Retinal pigment epithelial cell (primary cell): Measurements from ENCODE around the gene PRAME.
A peak's percentile ranks its signal among the peaks of the same experiment; 100 is the strongest.
"Not testable (repeated sequence)": the region's sequence is repeated elsewhere in the genome, so short reads cannot be mapped to it uniquely, and the experiment has no call there.

Source experiments
- DNase-seq: peaks from one replicate; pipeline ENCODE4 v3.0.0-alpha.2; 2010; ENCODE audit warnings: low read depth
- H3K4me3 ChIP-seq: 2 replicates; pipeline ENCODE4 v1.5.1; 2011; ENCODE audit warnings: mild to moderate bottlenecking, low read length, control low read depth, moderate library complexity
- TF ChIP-seq, protein P1 (sequence below): conservative IDR thresholded peaks from 2 replicates; pipeline ENCODE4 v1.5.1; 2011; ENCODE audit warnings: low read depth, low read length, control low read depth, inconsistent platforms

Gene PRAME

DNA sequence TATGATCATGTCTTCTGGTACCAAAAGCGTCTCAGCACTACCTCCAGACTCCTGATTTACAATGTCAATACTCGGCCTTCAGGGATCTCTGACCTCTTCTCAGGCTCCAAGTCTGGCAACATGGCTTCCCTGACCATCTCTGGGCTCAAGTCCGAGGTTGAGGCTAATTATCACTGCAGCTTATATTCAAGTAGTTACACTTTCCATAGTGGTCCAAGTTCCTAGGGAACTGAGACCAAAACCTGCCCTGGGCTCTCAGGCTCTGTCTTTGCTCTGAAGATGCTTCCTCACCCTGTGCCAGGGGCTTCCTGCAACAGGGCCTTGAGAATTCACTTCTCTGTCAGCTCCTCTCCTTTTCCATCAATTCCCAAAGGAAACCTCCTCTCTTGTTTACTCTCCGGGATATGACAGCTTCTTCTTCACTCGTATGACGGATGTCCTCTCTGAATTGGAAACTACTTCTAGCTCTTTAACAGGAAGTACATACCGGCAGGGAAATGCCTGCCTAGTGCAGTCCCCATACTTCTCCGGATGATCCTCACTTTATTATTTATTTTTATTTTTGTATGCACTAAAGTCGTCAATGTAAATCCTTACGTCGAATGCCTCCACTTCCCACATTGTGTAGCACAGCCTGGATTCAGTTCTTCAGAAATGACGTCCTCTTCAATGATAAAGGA, 29.6 kb upstream of the PRAME start:
- TF ChIP-seq, protein P1, sequence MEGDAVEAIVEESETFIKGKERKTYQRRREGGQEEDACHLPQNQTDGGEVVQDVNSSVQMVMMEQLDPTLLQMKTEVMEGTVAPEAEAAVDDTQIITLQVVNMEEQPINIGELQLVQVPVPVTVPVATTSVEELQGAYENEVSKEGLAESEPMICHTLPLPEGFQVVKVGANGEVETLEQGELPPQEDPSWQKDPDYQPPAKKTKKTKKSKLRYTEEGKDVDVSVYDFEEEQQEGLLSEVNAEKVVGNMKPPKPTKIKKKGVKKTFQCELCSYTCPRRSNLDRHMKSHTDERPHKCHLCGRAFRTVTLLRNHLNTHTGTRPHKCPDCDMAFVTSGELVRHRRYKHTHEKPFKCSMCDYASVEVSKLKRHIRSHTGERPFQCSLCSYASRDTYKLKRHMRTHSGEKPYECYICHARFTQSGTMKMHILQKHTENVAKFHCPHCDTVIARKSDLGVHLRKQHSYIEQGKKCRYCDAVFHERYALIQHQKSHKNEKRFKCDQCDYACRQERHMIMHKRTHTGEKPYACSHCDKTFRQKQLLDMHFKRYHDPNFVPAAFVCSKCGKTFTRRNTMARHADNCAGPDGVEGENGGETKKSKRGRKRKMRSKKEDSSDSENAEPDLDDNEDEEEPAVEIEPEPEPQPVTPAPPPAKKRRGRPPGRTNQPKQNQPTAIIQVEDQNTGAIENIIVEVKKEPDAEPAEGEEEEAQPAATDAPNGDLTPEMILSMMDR = no peak
- H3K4me3 ChIP-seq = no peak overlapping the region
- DNase-seq = no peak

DNA sequence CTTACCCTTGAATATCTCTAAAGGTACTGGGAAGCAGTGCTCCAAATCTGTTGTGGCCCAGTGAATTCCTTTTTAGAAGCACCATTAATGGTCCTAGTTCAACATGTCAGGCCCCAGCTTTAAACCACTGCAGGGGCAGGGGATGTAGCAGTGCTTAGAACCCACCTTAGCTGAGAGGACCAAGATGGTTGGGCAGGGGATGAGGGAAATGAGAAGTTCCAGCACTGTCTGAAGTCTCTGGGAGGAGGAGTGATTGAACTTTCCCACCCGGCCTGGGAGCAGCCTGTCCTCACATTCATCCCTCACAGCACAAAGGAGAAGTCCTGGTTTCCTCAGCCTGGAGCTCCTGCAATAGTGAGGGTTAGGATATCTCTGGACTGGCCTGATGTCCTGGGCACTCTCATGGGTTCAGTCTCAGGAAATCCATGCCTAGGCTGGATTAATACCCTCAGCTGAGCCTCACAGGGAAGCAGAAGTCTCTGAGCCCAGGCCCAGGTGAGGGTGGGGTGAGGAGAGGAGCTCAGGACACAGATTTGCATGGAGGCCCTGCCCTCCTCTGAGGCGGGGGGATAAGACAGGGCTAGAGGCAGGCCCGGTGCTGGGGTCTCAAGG, 28.6 kb upstream of the PRAME start:
- TF ChIP-seq, protein P1 = no peak

DNA sequence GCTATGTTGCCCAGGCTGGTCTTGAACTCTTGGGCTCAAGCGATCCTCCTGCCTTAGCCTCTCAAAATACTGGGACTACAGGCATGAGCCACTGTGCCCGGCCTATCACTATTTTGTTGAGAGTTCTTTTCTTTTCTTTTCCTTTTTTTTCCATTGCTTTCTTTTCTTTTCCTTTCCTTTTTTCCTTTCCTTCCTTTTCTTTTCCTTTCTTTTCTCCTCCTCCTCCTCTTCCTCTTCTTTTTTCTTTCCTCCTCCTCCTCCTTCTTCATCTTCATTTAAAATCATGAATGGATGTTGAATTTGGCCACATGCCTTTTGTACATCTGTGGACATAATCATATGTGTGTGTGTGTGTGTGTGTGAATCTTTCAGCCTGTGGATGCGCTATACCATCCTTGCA, 25.7 kb upstream of the PRAME start:
- no peak for DNase-seq
- TF ChIP-seq, protein P1 = no peak
- H3K4me3 ChIP-seq = no peak overlapping the region

More for the DNA sequence above, 28.6 kb upstream of the PRAME start:
- no peak for DNase-seq
- no peak overlapping the region for H3K4me3 ChIP-seq

DNA sequence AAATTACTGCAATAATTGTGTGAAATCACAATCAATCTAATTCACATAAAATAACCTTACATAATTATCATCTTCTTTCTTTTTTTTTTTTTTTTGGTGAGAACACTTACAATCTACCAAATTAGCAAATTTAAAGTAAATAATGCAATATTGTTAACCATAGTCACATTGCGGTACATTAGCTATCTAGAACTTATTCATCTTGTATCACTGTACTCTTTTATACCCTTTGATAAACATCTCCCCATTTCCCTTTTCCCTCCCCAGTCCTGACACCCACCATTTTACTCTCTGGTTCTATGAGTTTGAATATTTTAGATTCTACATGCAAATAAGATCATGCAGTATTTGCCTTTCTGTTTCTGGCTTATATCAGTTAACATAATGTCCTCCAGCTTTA, 24.0 kb upstream of the PRAME start:
- DNase-seq = no peak
- TF ChIP-seq, protein P1 = no peak
- H3K4me3 ChIP-seq = no peak overlapping the region

DNA sequence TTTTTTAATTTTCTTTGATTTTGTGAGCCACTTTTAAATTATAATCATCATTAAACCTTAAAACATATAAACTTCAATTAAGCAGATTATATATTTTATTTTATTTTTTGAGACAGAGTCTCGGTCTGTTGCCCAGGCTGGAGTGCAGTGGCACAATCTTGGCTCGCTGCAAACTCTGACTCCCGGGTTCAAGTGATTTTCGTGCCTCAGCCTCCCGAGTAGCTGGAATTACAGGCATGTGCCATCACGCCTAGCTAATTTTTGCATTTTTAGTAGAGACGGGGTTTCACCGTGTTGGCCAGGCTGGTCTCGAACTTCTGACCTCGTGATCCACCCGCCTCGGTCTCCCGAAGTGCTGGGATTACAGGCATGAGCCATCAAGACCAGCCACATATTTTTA, 22.5 kb upstream of the PRAME start:
- not testable (repeated sequence) for DNase-seq, H3K4me3 ChIP-seq

DNA sequence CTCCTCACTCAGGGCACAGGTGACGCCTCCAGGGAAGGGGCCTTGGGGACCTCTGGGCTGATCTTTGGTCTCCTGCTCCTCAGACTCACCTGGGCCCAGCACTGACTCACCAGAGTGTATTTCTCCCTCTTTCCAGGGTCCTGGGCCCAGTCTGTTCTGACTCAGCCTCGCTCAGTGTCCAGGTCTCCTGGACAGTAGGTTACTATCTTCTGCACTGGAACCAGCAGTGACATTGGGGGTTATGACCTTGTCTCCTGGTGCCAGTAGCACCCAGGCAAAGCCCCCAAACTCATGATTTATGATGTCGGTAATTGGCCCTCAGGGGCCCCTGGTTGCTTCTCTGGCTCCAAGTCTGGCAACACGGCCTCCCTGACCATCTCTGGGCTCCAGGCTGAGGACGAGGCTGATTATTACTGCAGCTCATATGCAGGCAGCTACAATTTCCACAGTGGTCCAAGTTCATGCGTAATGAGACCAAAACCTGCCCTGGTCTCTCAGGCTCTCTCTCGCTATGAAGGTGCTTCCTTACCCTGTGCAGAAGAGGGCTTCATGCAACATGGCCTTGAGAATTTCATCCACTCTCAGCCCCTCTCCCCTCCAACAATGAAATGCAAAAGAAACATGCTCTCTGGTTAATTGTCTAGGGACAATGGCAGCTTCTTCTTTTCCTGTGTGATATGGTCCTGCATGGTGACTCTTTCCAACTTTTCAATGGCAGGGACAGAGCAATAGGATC, 21.0 kb upstream of the PRAME start:
- TF ChIP-seq, protein P1 = no peak
- no peak overlapping the region for H3K4me3 ChIP-seq
- no peak for DNase-seq

DNA sequence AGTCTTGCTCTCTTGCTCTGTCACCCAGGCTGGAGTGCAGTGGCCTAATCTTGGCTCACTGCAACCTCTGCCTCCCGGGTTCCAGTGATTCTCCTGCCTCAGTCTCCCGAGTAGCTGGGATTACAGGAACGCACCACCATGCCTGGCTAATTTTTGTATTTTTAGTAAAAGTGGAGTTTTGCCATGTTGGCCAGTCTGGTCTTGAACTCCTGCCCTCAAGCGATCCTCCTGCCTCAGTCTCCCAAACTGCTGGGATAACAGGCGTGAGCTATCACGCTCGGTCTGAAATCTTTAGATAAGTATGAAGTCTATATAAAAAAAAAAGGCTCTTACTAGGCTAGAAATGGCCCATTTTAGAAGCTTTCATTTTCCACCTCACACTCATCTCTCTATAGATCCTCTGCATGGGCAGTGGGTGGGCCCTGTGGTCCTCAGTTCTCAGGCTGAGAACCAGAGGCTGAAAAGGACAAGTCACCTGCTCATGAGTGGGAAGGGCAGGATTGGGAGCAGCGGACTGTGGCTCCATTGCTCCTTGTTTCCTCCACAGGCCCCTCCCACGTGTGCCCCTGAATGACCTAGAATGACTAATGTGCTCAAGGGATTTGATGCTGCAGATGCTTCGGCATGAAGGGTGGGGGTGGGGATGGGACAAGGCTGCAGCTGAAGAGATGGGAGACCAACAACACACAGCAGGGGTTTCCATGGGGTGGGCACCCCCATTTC, 19.8 kb upstream of the PRAME start:
- DNase-seq = peak; percentile 51
- TF ChIP-seq, protein P1 = no peak

More for the DNA sequence above, 19.8 kb upstream of the PRAME start:
- H3K4me3 ChIP-seq = no peak overlapping the region
